Islet precursor cell (in vitro differentiated cells): ENCODE measurements around the gene EXTL2.
"Not testable (repeated sequence)": the region's sequence is repeated elsewhere in the genome, so short reads cannot be mapped to it uniquely, and the experiment has no call there.

ENCODE experiments used
- DNase-seq: peaks from one replicate; pipeline ENCODE4 v3.0.0-alpha.2; 2018

EXTL2 gene

DNA sequence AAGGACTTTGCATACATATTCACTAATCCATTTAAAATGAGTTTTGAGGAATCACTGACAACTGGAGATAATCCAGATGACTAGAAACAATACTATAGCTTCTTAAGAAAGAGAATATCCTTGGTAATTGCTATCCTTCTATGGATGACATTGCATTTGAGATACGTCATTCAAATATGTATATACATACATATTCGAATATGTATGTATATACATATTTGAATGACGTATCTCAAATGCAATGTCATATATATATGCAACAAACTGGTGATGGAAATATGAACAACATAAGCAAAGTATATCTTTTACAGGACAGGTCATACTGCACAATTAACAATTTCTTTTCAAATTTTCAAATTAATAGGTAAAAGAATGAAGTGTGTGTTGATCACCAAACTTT lies 41.7 kb downstream of the EXTL2 start:
- DNase-seq, result no peak

DNA sequence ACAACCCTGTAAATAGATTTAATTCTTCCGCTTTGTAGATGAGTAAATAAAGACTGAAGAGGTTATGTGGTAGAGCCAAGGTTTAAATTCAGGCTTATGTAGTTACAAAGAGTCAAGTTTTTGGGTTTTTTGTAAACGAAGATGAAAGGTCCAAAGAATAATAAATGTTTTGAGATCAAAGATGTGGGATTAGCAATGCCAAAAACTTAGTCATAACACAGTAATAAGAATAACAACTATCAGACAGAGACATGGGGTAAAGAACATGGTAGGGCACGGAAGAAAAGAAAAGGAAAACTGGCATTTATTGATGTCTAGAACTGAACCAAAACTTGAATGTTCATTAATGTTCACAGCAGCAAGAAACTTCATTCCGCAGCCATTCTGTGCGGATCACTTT lies 42.9 kb downstream of the EXTL2 start:
- no peak for DNase-seq

DNA sequence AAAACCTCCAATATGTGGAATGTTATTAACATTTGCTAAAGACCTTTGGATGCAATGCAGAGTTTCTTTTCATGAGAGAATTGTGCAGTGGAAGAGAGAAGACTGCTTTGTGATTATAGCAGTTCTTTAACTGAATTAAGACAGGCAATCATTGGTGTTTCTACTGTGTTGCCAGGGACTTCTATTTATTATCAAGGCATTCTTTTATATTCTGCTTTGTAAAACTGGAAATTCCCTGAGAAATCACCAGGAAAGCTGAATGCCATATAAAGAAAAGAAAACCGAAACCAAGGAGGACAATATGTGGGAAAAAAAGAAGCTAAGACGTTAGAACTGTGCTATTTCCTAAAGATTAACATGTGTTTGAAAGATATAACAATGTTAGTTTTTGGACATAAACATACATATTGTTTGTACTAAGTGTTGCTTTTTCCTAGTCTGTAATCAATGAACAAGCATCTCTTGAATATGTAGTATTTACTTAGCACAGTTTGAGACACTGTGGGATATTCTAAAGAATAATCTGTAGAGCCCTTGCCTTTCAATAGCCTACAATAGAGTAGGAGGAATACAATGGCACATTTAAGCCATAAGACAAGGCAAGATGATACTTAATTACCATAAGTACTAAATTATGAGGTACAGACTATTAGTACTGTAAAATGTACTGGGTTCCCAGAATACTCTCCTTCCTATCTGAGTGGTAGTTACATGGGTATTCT lies 47.1 kb downstream of the EXTL2 start:
- DNase-seq, result no peak

- not testable (repeated sequence) for DNase-seq
These were observed 51.5 kb downstream of the EXTL2 start for GRCh38 chr1:100843160-100843559.

- no peak for DNase-seq
These were observed 58.5 kb downstream of the EXTL2 start for GRCh38 chr1:100835866-100836842.

DNA sequence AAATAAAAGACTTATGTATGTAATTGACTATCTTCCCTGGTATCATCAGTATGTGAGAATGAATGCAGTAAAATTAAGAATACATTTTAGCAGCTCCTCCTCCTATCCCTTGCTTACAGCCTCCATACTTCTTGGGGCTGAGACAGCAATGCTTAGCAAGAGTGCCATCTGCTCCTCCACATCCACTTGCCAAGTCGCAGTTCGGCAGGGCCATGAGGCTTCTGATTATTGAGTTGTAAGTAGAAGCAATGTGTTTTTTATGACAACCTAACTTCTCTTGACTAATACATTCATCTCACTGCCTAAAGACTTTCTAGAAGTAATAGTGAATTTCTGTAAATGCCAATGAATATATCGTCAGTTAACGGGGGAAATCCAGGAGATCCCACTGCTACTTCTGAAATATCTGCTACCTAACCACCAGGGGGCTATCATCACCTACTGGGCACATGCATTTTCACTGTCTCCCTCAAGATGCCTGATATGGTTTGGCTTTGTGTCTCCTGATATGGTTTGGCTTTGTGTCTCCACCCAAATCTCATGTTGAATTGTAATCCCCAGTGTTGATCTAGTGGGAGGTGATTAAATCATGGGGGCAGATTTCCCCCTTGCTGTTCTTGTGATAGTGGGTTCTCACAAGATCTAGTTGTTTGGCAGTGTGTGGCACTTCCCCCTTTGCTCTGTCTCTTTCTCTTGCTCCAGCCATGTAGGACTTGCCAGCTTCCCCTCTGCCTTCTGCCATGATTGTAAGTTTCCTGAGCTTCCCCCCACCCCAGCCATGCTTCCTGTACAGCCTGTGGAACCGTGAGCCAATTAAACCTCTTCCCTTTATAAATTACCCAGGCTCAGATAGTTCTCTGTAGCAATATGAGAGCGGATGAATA lies 59.6 kb downstream of the EXTL2 start:
- peak; percentile 55 for DNase-seq

GRCh38 chr1:100832694-100833428 lies 61.8 kb downstream of the EXTL2 start:
- no peak for DNase-seq

- DNase-seq, result not testable (repeated sequence)
These were observed 69.0 kb downstream of the EXTL2 start for GRCh38 chr1:100825666-100826065.
